HG02763 (cell line): ENCODE results near the gene PLCXD1.
"Not testable (repeated sequence)": the region's sequence is repeated elsewhere in the genome, so short reads cannot be mapped to it uniquely, and the experiment has no call there.

ENCODE experiments used
- ATAC-seq: cut with Tn5 transposase; IDR thresholded peaks from one replicate; pipeline ENCODE4 v1.9.1; 2021; ENCODE audit warnings: mild to moderate bottlenecking, moderate library complexity; ENCODE audit not compliant: unreplicated experiment

Gene PLCXD1

GRCh38 chrX:290476-291166, 9.4 kb downstream of the PLCXD1 start:
- ATAC-seq: no peak

GRCh38 chrX:291411-291901, 10.3 kb downstream of the PLCXD1 start:
- no peak for ATAC-seq

- no peak for ATAC-seq
Measured at GRCh38 chrX:292900-293897, 12.0 kb downstream of the PLCXD1 start.

- ATAC-seq: no peak
Measured at GRCh38 chrX:295136-295535, 14.0 kb downstream of the PLCXD1 start.

GRCh38 chrX:298993-299392, 17.8 kb downstream of the PLCXD1 start:
- ATAC-seq: no peak

GRCh38 chrX:300334-300733, 19.2 kb downstream of the PLCXD1 start:
- no peak for ATAC-seq

GRCh38 chrX:302975-303374, 21.8 kb downstream of the PLCXD1 start:
- no peak for ATAC-seq

- ATAC-seq: not testable (repeated sequence)
Measured at GRCh38 chrX:305781-306613, 24.8 kb downstream of the PLCXD1 start.

GRCh38 chrX:306614-307251, 25.6 kb downstream of the PLCXD1 start:
- not testable (repeated sequence) for ATAC-seq

- ATAC-seq: no peak
Measured at GRCh38 chrX:307261-308111, 26.3 kb downstream of the PLCXD1 start.

GRCh38 chrX:308821-309520, 27.8 kb downstream of the PLCXD1 start:
- no peak for ATAC-seq

GRCh38 chrX:310621-311155, 29.5 kb downstream of the PLCXD1 start:
- ATAC-seq: no peak

- ATAC-seq: no peak
Measured at GRCh38 chrX:311156-312129, 30.3 kb downstream of the PLCXD1 start.

GRCh38 chrX:312621-313331, 31.6 kb downstream of the PLCXD1 start:
- no peak for ATAC-seq

GRCh38 chrX:313546-313945, 32.4 kb downstream of the PLCXD1 start:
- no peak for ATAC-seq

GRCh38 chrX:314049-314448, 32.9 kb downstream of the PLCXD1 start:
- ATAC-seq: no peak
